Effector memory CD4-positive, alpha-beta T cell (primary cell): ENCODE measurements around the gene ATF4.

ENCODE experiments used
- DNase-seq, 3 donors: peaks; one replicate each; pipeline ENCODE4 v3.0.0-alpha.2; 2020
- H3K27ac ChIP-seq: 2 replicates; pipeline ENCODE4 v1.7.0; 2013; ENCODE audit warnings: mild to moderate bottlenecking, low read length, moderate library complexity; ENCODE audit not compliant: insufficient read depth, poor library complexity, severe bottlenecking
- H3K27me3 ChIP-seq: replicated peaks from 2 replicates; pipeline ENCODE4 v1.7.0; 2013; ENCODE audit warnings: mild to moderate bottlenecking, low read length; ENCODE audit not compliant: insufficient read depth, control insufficient read depth, poor library complexity, severe bottlenecking
- H3K36me3 ChIP-seq: 2 replicates; pipeline ENCODE4 v1.7.0; 2013; ENCODE audit warnings: mild to moderate bottlenecking, low read length, moderate library complexity; ENCODE audit not compliant: control insufficient read depth, insufficient read depth
- H3K4me1 ChIP-seq: 2 replicates; pipeline ENCODE4 v1.7.0; 2013; ENCODE audit warnings: low read length, mild to moderate bottlenecking; ENCODE audit not compliant: control insufficient read depth, insufficient read depth, poor library complexity, severe bottlenecking
- H3K4me3 ChIP-seq: 2 replicates; pipeline ENCODE4 v1.7.0; 2013; ENCODE audit warnings: low read length, low read depth, mild to moderate bottlenecking; ENCODE audit not compliant: insufficient read depth, poor library complexity, severe bottlenecking
- H3K9me3 ChIP-seq: 2 replicates; pipeline ENCODE4 v1.7.0; 2013; ENCODE audit warnings: mild to moderate bottlenecking, low read length, moderate library complexity; ENCODE audit not compliant: control insufficient read depth

The ATF4 gene

GRCh38 chr22:39528080-39528661 lies 7.8 kb downstream of the ATF4 start:
- H3K4me3 ChIP-seq: no peak overlapping the region
- H3K9me3 ChIP-seq: no peaks in the 10 kb centered on the region
- DNase-seq: no peak
- H3K27ac ChIP-seq: peak overlapping the region; percentile 51
- H3K4me1 ChIP-seq: peaks cover 70% of the 10 kb centered on the region
- H3K36me3 ChIP-seq: peaks cover 39% of the 10 kb centered on the region
- H3K27me3 ChIP-seq: no peaks in the 10 kb centered on the region

- Histone ChIP-seq H3K27me3 (no peaks in the 10 kb centered on the region), H3K36me3 (peaks cover 35% of the 10 kb centered on the region), H3K4me3 (peak overlapping the region; percentile 18), H3K27ac (peak overlapping the region; percentile 47), H3K4me1 (peaks cover 67% of the 10 kb centered on the region), H3K9me3 (no peaks in the 10 kb centered on the region)
- peak; percentile 83 to 88 (median 85) for DNase-seq
Measured at GRCh38 chr22:39528681-39529486, 8.5 kb downstream of the ATF4 start.

DNA sequence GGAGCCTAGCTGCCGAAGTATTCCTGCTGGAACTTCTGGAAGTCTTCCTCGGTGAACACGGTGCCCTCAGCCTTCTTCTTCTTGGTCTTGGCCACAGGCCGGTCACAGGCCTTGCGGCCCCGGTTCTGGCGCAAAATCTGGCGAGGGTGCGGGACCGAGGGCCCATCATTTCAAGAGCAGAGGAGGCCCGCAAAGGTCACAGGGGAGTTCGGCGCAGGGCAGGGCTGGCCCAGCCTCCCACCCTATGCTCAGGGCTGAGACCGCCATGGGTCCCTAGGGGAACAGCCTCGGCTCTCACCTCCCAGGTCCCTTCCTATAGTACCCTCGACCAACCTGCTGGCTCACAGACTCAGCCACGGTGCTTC lies 9.1 kb downstream of the ATF4 start:
- H3K4me3 ChIP-seq: no peak overlapping the region
- H3K4me1 ChIP-seq: peaks cover 62% of the 10 kb centered on the region
- no peak for DNase-seq
- peak overlapping the region; percentile 47 for H3K27ac ChIP-seq
- H3K36me3 ChIP-seq: peaks cover 30% of the 10 kb centered on the region
- H3K27me3 ChIP-seq: no peaks in the 10 kb centered on the region
- H3K9me3 ChIP-seq: no peaks in the 10 kb centered on the region

GRCh38 chr22:39530116-39530515 lies 9.8 kb downstream of the ATF4 start:
- peaks cover 23% of the 10 kb centered on the region for H3K36me3 ChIP-seq
- DNase-seq: no peak
- peaks cover 59% of the 10 kb centered on the region for H3K4me1 ChIP-seq
- H3K27me3 ChIP-seq: no peaks in the 10 kb centered on the region
- H3K4me3 ChIP-seq: no peak overlapping the region
- no peak overlapping the region for H3K27ac ChIP-seq
- no peaks in the 10 kb centered on the region for H3K9me3 ChIP-seq

GRCh38 chr22:39530692-39531331 lies 10.4 kb downstream of the ATF4 start:
- Histone ChIP-seq H3K36me3 (peaks cover 19% of the 10 kb centered on the region), H3K4me1 (peaks cover 59% of the 10 kb centered on the region), H3K4me3 (no peak overlapping the region), H3K9me3 (no peaks in the 10 kb centered on the region), H3K27ac (no peak overlapping the region), H3K27me3 (no peaks in the 10 kb centered on the region)
- DNase-seq: no peak

GRCh38 chr22:39532215-39533073 lies 12.1 kb downstream of the ATF4 start, which contains the start of gene RPS19BP1:
RPS19BP1 (minus strand) TSS chr22:39532748; CDS start chr22:39532738, 10 bp downstream.
- peak; percentile 98 to 99 (median 99) for DNase-seq
- no peaks in the 10 kb centered on the region for H3K27me3 ChIP-seq
- H3K4me3 ChIP-seq: peak within 1 kb of the TSS; percentile 83
- H3K4me1 ChIP-seq: peaks cover 50% of the 10 kb centered on the region
- no peaks in the 10 kb centered on the region for H3K9me3 ChIP-seq
- H3K36me3 ChIP-seq: peaks cover 19% of the 10 kb centered on the region
- H3K27ac ChIP-seq: peak within 1 kb of the TSS; percentile 85

DNA sequence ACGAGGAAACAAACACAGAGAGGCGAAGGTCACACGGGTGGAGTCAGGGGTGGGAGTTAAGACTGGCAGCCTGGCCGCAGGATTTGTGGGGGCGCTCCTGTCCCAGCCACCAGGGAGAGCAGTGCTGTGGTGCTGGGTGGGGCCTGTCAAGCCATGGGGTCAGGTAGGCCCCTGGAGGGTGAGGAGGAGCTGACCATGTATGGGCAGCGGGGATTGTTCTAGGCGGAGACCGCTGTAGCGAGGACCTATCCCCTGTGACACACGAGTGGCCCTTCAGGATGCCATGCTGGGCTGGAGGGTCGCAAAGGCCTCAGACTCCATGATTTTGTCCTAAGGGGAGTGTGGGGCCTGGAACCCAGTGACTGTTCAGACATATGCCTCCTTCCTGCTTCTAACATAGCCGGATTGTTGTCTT lies 13.7 kb downstream of the ATF4 start:
- DNase-seq: no peak
- no peaks in the 10 kb centered on the region for H3K9me3 ChIP-seq
- H3K27me3 ChIP-seq: no peaks in the 10 kb centered on the region
- peaks cover 34% of the 10 kb centered on the region for H3K4me1 ChIP-seq
- H3K36me3 ChIP-seq: peaks cover 9% of the 10 kb centered on the region
- H3K27ac ChIP-seq: no peak overlapping the region
- no peak overlapping the region for H3K4me3 ChIP-seq

DNA sequence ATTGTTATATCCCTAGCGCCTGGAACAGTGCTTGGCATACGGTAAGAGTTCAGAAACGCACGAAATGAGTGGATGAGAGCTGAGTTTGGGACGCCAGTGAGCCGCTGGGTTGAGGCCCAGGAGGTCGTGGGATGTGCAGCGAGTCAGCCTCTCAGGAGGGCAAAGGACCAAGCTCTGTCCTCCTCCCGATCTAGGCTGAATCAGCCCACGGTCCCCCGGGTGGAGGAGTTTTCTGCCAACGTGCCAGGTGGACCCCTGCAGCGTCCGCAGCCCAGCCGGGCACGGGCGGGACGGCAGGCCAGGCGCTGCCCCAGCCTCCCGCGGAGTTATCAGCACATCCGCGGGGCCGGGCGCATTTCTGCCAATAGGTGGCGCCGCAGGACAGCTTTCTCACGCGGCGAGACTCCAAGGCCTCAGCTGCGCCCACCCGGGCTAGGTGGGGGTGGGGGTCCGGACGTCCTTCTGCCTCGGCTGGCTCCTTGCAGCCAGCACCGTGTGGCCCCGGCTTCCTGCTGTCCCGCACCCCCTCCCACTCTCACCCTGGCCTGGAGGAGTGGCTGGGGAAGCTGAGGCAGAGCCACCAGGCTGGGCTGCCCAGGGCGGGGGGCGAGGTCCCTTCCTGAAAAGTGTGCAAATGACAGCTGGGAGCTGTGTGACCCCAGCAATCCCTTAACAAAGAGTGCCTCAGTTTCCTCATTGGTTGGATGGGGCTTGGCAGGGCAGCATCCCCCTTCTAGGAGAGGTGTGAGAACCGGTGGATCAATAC lies 14.4 kb downstream of the ATF4 start:
- H3K9me3 ChIP-seq: no peaks in the 10 kb centered on the region
- H3K27me3 ChIP-seq: no peaks in the 10 kb centered on the region
- peaks cover 3% of the 10 kb centered on the region for H3K36me3 ChIP-seq
- H3K27ac ChIP-seq: no peak overlapping the region
- peak; percentile 53 to 70 (median 57) for DNase-seq
- no peak overlapping the region for H3K4me3 ChIP-seq
- peaks cover 27% of the 10 kb centered on the region for H3K4me1 ChIP-seq

- Histone ChIP-seq H3K4me3 (no peak overlapping the region), H3K27ac (no peak overlapping the region), H3K4me1 (peaks cover 21% of the 10 kb centered on the region), H3K36me3 (no peaks in the 10 kb centered on the region), H3K9me3 (no peaks in the 10 kb centered on the region), H3K27me3 (no peaks in the 10 kb centered on the region)
- no peak for DNase-seq
Measured at GRCh38 chr22:39535357-39535725, 15.0 kb downstream of the ATF4 start.
